Measurements from ENCODE around the gene TMEFF2.

The TMEFF2 gene

DNA sequence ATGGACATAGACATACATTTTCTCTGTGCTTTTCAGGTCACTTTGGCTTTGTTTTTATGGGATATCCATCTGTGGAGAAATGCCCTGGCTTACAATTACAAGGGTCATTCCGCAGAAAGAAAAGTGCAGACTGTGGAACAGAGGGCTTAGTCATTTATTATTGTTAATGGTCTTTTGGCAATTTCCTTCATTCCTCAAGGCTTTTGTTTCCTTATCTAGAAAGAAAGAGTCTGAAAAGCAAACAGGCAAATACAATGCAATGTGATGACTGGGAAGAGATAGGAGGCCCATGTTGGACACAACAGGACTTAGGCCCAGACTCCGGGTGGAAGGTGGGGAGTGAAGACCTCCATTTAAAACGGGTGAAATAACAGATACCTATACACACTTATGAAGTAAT lies 218.3 kb downstream of the TMEFF2 start:
- FAIRE-seq (peak; percentile 38), DNase-seq (ENCODE audit: low spot score) (peak; percentile 19)

DNA sequence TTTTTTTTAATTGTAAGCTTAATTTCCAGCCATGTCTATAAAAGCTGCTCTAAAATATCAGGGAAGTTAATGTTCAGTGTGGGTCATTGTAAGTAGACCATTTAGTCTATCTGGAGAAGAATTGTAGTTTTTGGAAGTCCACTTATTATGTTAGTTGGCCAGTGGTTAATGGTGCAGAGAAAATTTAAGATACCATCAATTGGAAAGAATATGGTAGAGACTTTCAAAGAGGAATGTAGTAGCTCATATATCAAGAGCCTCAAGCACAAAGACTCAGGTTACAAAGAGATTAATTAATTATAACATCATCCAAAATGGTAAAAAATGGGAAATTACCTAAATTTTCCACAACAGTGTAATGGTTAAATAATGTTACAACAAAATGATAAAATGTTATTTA lies 220.1 kb downstream of the TMEFF2 start:
- DNase-seq (ENCODE audit: low spot score) (no peak), FAIRE-seq (no peak)

DNA sequence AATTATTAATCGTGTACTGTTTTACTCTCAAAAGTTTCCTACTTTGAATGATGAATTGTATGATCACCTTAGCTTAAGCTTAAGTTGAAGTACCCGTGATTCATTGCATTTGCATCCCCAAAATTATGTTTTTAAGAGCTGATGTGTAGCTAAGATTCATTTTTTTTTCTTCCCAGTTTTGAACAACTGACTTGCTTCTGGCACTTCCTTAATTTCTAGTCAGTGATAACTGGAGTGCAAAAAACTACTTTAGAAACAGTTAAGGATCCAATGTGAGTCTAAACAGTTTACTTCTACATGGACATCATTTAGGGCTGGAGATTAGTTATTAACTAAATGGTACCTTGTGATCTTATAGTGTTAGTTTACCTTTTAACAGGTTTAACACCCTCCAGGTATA lies 223.9 kb downstream of the TMEFF2 start:
- DNase-seq (ENCODE audit: low spot score) (no peak), FAIRE-seq (no peak)

DNA sequence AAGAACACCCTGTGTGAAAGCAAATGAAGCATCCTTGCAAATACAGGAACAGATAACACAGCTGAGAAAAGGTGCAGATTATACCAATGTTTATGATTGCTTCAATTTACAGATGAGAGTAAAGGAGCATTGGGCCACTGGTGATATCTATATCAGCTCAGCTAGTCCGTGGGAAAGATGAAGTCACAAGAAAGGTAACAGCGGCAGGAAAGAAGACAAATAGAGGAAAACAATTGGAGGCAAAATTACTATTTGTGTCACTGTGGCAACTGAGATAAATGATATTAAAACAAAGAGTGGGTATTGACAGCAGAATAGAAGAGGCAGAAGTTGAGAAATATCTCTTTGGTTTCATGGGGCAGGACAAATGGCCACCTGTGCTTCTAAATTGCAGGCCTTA lies 226.6 kb downstream of the TMEFF2 start:
- FAIRE-seq, result no peak
- DNase-seq (ENCODE audit: low spot score), result no peak

DNA sequence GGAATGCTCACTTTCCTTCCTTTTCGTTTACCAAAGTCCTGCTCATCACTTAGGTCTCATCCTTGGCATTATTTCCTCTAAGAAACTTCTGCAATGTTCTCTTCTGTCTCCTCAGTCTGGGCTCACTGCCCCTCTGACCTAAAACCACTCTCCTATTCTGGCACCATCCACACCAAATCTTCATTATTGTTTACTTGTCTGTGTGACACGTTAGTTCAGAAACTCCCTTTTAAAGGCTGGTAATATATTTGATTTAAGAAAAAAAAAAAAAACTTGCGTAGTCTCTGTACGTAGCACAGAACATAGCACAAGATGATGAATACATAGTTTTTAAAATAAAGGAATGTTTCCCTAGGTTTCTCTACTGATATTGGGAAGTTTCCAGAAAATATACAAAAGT lies 229.0 kb downstream of the TMEFF2 start:
- DNase-seq (ENCODE audit: low spot score) (no peak), FAIRE-seq (no peak)

DNA sequence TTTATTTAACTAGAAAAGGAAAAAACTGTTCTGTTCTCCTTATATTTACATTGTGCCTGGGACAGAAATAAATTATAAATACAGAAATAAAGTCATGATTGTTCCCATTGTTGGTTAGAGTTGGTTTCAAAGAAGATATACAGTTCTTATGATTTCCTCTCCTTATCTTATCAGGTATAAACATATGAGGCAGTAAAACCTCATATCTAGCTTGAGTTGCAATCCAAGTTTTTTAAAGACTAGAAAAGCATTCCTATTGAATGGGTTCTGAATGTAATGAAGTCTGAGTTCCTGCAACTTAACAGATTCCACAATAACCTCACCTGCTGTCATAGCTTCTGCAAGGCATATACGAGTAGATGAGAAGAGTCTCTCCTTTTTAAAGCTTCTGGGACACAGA lies 233.2 kb downstream of the TMEFF2 start:
- no peak for FAIRE-seq

DNA sequence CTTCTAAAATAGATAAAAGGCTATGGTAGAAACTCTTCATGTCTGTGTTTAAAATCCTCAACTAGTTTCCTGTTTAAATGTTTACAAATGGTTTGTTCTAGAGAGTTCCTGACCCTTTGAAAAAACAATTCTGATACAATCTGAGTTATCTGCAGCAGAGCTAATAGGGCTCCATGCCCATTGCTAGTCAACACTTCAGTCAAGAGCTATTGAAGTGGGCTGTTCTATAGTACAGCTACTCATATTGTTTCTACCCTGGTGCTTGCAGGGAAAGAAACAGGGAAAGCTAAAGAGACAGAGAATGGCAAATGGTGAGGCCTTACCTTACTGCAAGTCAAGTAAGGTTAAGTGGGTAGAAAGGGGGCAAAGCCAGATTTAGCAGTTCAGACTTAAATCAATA lies 235.5 kb downstream of the TMEFF2 start:
- DNase-seq (ENCODE audit: low spot score) (no peak), FAIRE-seq (no peak)

More for the DNA sequence above, 233.2 kb downstream of the TMEFF2 start:
- no peak for DNase-seq (ENCODE audit: low spot score)

DNA sequence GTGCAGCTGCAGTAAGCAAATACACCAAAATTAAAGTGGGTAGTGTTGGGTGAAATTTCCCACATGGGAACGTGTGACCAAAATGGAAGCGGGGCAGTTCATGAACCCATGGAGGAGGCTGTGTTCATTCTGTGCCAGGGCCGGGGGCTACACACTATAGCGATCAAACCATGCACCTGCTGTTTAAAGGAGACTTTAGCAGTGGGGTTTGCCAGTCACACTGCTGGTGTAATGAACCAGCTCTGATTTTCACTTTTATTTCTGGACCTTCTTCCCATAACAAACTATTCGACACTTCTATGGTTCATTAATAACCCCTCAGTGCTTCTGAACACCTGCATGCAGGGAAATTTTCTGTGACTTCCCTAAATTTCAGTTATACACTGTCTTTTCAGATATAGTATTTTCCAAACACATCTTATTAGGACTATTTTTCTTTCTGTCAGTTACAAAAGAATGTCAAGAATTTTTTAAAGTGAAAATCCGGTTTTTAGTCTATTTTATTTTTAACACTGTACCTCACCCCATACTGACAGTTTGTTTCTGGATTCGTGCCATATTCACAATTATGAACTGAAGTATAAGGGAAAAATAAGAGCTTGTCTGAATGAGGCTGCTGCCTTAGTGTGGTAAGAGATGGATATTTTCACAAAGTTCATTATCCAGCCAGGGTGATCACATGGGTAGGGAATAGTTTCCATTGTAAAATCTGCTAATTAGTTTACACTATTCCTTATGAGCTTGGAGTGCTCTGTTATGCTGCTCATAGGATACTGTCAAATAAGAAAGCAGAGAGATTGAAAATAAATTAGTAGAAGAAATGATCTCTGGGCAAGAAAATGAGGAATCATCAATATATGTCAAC lies 236.5 kb downstream of the TMEFF2 start:
- FAIRE-seq, result no peak
- no peak for DNase-seq (ENCODE audit: low spot score)

DNA sequence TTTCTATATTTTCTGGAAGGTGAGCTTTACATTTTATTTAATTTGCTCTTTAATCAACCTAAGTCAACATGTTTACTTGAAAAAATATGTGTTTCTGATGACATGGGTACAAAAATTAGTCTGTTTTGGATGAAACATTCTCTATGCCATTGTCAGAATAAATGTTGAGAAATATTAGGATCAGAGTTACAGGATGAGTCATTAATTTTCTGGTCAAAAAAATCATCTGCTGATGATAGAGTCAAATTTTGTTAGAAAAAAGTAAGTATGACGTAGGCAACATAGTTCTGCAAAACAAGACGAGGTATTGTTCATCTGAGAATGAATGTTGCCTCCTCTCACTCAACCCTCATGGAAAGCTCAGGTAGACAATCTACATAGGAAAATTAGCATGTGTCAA lies 240.3 kb downstream of the TMEFF2 start:
- DNase-seq (ENCODE audit: low spot score), result no peak
- no peak for FAIRE-seq

DNA sequence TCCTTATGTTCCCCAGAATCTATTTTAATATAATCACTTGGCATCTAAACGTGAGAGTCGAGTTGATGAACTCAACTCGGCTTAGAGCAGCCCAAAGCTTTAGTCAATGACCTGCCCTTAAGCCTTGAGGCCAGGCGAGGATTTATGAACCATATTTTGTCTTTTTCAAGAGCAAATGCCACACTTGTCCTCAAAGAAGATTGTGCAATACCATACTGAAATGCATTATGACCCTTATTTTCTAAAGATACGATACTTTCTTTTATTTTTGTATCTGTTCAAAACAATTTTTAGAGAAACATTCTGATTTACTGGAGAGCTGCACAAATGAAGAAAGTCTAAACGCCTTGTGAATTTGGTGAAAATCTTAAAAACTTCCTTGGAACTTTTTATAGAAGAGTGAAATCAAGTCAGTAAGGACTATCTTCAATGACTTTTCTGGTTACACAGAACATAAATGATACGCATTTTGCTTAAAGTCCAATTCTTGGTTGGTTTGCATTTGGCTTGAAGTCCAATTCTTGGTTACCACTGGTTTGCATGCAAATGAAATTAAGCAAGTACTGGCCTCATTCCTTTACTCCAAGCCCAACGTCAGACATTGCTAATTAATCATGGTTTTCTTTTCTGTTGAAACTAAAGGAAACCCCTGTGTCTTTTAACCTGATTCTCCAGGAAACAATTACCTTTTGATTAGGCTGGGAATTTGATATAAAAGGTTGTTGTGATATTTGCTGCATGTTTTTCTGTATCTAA lies 242.0 kb downstream of the TMEFF2 start:
- no peak for DNase-seq (ENCODE audit: low spot score)
- FAIRE-seq, result no peak

DNA sequence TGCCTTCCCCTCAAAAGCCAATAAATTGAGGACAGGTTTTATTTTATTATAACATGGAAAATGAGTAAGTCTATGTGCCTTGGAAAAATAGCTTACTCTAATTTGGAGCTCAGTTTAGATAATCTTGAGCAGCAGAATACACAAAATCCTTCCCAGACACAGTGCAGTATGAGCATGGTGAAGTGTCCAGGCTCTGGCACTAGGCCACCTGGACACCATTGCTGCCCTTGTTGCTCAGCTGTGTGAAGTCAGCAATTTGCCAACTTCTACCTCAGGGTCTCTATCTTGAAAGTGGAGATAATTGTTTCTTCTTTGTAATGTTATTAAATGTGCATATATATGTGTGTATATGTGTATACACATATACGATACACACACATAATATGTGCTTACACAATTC lies 242.9 kb downstream of the TMEFF2 start:
- DNase-seq (ENCODE audit: low spot score), result no peak

DNA sequence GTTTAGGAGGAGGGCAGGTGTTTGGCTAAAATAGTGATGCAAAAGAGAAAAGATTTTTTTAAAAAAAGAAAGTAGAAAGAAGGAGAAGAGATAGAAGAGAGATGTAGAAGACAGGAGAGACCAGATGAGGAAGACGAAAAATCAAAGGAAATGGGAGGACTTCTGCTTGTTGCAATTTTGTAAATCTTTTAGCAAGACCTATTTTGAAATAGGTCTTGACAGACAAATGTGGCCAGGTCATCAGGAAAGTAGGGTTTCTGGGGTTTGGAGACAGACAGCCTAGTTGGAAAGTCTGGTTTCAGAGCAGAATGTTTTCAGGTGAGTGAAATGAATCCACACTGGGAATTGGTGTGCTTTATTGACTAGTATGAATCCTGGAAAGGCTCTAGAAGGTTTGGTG lies 243.4 kb downstream of the TMEFF2 start:
- no peak for DNase-seq (ENCODE audit: low spot score)
- FAIRE-seq, result no peak

More for the DNA sequence above, 242.9 kb downstream of the TMEFF2 start:
- no peak for FAIRE-seq

DNA sequence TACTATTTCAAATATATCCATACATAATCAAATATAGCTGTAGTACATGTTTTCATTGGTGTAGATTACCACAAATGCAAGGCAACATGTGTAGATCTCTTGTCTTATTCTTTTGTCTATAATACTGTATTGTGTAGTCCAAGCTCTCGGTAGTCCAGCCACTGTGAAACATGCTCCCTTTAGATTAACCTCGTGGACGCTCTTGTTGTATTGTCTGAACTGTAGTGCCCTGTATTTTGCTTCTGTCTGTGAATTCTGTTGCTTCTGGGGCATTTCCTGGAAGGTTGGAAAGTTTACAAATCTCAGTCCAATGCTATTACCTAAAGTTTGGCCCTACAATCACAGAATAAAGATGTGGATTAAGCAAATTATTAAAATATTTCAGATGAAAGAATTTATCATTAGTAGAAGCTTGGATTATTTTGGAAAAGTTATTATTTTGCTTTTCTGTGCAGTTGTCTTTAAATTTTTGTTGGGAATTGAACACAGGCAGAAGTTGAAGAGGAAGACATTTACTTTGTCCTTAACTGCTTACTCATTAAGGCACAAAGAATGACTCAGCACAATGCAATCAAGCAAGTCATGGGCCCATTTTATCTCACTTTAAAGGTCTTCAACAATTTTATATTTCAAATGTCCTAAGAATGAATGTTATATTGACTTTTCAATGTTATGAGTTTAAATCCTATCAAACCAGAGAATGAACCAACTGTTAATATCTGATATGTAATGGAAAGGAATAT lies 244.4 kb downstream of the TMEFF2 start:
- FAIRE-seq, result peak; percentile 88
- DNase-seq (ENCODE audit: low spot score), result peak; percentile 37

DNA sequence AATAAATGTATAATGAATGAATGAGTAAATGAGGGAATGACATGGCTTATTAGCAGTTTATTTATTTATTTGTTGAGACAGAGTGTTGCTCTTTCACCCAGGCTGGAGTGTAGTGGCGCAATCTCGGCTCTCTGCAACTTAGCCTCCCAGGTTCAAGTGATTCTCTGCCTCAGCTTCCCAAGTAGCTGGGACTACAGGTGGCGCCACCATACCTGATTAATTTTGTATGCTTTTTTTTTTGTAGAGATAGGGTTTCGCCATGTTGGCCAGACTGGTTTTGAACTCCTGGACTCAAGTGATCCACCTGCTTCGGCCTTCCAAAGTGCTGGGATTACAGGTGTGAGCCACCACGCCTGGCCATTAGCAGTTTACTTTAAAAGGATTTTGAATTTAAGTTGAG lies 247.5 kb downstream of the TMEFF2 start:
- no peak for DNase-seq (ENCODE audit: low spot score)
- no peak for FAIRE-seq

DNA sequence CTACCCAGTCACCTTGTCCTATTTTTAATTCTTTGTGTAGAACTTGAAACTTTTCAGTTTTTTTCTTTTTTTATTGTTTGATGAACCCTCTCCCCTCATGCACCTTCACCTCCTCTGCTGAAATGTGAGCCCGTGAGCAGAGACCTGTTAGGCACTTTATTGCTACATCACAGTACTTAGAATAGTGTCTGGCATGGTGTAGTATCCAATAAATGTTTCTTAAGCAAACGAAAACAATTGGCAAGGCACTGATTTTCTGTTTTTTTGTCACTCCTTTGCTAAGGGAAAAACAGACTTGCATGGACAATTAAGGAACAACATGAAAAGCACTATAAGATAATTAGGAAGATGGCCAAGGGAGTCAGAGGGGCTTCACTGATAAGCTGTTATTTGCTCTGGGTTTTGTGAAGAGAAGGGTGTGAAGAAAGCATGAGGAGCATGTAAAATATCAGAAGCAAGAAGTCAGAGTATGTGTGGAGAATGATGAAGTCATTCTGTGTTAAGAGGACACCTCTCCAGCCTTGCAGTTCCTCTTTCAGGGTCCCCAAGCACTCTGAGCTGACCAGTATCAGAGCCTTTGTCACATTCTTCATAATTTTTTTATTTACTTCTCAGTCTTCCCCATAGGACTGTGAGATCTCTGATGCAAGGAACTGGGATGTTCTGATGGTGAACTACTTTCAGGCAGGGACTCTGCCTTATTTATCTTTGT lies 248.1 kb downstream of the TMEFF2 start:
- DNase-seq (ENCODE audit: low spot score) (no peak), FAIRE-seq (no peak)

DNA sequence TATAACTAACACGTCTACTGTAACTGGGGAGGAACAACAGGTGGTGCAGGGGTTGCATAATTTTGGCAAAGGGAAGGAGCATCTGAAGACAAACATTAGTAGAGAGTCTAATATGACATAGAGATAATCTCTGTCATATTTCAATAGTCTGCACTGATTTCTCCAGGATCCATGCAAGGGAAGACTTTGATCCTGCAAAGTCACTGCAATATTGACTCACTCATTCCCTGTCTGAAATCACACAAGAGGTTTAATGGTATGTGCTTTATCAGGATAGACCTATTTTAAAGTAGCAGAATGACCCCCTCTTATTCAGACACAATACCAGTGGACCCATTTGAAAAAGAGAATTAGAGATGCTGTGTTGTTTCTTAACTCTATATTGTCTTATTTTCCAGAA lies 249.1 kb downstream of the TMEFF2 start:
- DNase-seq (ENCODE audit: low spot score) (no peak), FAIRE-seq (no peak)

DNA sequence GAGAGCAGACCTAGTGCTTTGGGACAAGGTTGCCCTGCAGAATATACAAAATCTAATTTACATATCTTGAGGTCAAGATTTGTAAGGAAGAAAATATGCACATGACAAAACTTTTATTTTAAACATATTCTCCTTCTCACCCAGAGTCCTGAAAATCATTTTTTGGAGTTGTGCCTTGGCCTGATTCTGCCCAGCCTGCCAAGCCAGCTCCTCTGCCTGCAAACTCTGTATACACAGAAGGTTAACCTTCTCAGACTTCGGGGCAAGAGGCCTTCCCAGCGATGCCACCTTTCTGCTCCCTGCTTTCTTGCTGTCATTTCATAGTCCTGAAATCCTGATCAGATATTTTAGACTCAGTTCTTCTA lies 252.0 kb downstream of the TMEFF2 start:
- FAIRE-seq, result no peak

DNA sequence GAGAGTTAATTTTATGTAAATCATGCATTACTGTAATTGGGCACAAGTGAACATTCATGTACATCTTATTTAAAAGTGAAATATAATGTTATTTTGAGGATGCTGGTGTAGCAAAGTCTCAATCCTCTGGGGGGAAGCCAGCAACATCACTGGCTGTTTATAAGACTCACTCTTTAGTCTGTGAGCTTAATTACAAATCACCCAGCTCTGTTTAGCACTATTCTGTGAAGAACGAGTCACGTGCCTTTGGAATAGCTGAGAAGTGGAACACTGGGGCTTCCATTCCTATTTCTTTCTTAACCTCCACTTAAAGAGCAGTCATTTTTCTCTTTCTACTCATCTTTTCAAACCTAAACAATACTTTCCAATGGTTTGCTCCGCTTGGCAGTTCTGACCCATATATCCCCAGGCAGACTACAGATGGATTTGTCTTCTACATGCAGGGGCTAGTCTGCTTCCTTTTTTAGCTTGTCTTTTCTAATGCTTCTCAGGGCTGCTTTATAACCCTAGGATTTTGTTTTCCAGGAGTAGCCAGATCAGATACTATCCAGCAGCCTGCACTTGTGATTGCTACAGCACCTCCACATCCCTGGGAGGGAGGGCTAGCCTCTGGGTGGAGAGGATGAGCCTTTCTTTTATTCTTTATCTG lies 252.5 kb downstream of the TMEFF2 start:
- FAIRE-seq, result no peak
- no peak for DNase-seq (ENCODE audit: low spot score)

More for the DNA sequence above, 252.0 kb downstream of the TMEFF2 start:
- DNase-seq (ENCODE audit: low spot score), result no peak

DNA sequence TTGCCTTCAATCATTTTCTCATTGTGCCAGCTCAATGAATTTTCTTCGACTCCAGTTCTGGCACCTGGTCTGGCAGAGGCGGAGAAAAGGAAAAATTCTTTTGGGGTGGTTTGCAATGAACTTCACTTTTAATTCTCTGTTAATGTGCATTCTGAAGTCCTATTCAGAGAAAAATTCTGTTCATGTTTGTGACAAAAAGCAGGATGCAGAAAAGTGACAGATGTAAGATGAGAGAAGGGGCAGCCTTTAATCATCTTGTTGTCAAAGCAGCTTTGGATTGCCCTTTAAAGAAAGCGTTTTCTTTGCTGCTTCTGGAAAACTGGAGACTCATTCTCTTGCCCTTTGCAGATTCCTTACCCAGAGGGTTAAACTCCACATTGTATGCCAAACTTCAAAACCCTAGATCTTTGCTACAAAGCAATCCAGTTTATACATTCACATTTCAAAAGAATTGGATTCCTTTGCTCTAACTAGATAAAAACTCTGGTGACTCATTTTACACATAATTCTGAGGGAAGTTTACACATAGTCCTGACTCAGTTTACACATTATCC lies 253.3 kb downstream of the TMEFF2 start:
- no peak for FAIRE-seq
- DNase-seq (ENCODE audit: low spot score), result no peak

DNA sequence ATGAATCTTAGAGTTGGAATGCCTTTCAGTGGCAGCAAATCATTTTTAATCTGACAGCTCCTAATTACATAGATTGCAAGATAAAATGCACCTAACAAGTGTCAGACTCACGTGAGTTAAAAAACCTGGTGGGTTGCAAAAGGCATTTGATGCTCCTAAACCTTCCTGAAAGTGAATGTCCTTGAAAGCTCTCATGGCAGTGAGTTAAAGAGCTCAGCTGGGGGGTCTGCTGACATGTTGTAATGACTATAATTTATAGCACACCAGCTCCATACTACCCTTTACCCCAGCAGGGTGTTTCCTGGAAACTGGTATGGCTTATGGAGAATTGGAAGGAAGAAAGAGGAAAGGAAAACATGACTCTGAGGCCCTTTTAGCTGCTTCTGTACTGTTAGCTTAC lies 256.0 kb downstream of the TMEFF2 start:
- no peak for FAIRE-seq
- DNase-seq (ENCODE audit: low spot score), result no peak

All from RCC 7860 (cell line).